Activated CD4-positive, CD25-positive, alpha-beta regulatory T cell (primary cell): ENCODE measurements around the gene NDE1.
A peak's percentile ranks its signal among the peaks of the same experiment; 100 is the strongest.
"Not testable (repeated sequence)": the region's sequence is repeated elsewhere in the genome, so short reads cannot be mapped to it uniquely, and the experiment has no call there.

ENCODE experiments used
- DNase-seq, 4 experiments: peaks; one replicate each; lab custom pipeline; 2025; lab: John Stamatoyannopoulos, UW

The NDE1 gene

DNA sequence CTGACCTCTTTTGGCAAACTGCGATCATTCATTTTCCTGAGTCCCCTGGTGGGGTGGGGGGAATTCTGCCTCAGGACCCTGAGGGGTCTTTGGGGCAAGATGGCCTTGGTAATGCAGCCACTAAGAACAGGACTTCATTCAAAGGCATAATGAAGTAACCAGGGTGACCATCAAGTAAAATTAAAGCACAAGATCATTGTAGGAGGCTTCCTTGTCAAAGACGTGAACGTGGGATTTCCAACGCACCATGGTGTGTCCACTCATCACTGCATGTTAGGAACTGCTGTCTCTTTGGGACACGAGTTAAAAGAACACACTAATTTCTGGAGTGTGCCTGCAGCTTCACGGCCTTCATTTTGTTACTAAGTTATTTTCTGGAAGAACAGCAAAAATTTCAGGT lies 51.3 kb downstream of the NDE1 start:
- no peak for DNase-seq

- no peak for DNase-seq
Measured at GRCh38 chr16:15701975-15702970, 52.2 kb downstream of the NDE1 start.

DNA sequence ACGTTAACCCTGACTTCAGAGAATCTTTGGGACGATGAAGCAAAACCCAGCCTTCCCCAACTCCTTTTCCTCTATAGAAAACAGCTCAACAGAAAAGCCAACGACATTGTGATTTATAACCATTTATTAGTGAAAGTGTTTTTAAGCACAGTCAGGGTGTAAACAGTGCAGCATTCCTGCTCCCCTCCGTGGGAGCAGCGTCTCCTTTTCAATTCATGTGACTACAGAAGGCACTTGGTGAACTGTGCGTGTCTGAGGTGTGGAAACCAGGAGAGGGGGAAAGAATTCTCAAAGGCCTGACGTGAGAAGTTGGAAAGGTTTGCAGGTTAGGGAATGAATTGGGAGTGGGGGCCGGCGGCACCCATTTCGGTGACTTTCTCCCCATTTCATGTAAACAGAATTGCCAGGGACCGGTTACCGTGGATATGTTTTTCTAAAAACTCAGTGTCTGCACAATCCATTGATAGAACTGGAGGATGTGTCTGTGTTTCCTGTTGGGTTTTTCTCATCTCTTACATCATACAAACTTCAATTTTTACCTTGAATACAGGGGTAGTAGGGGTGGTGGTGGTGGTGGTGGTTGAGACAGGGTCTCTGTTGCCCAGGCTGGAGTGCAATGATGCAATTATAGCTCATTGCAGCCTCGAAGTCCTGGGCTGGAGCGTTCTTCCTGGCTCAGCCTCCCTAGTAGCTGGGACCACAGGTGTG lies 53.1 kb downstream of the NDE1 start:
- no peak for DNase-seq

DNA sequence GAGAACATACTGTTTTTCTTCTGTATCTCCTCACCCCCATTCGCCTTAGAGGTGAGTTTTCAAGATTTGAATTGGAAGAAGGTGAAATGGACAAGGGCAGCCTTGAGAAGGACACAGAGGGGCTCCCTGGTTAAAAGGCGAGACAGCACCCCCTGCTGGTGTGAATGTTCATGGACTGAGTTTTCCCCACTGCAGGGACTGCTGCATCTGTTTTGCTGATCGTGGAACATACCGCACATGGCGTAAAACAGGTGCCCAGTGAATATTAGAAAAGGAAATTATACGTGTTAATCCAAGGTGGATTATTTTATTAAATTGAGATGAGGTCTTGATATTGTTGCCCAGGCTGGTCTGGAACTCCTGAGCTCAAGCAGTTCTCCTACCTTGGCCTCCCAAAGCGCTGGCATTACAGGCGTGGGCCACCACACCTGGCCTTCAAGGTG lies 54.5 kb downstream of the NDE1 start:
- DNase-seq, result peak; percentile 34 to 75 (median 56)

GRCh38 chr16:15705064-15705565 lies 55.1 kb downstream of the NDE1 start:
- DNase-seq, result no peak

- DNase-seq, result no peak
Measured at GRCh38 chr16:15707332-15707731, 57.3 kb downstream of the NDE1 start.

DNA sequence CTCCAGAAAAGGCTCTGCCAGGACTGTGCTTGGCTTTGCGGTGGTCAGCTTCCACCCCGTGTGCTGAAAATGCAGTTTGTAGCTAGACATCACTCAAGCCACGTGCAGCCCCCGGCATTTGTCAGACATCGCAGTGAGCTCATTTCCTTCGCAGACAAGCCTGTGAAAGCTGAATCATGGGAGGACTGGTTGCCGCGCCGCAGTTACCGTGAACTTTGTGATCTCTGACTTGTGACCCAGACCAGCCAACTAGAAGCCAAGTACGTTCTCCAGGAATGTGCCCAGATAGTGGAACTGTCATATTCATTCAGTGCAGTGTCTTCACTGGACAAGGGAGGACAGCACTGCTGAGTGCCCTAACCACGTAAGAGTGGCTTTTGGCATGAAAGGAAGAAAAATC lies 58.1 kb downstream of the NDE1 start:
- DNase-seq, result no peak

DNA sequence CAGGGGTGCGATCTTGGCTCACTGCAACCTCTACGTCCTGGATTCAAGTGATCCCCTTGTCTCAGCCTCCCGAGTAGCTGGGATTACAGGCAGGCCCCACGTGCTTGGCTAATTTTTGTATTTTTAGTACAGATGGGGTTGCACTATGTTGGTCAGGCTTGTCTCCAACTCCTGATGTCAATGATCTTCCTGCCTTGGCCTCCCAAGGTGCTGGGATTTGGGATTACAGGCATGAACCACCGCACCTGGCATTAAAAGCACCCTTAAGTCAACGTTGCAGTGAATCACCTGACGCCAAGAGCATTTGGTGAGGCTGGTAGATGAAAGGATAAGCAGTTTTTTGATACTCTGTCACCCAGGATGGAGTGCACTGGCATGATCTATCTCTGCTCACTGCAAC lies 59.0 kb downstream of the NDE1 start:
- no peak for DNase-seq

DNA sequence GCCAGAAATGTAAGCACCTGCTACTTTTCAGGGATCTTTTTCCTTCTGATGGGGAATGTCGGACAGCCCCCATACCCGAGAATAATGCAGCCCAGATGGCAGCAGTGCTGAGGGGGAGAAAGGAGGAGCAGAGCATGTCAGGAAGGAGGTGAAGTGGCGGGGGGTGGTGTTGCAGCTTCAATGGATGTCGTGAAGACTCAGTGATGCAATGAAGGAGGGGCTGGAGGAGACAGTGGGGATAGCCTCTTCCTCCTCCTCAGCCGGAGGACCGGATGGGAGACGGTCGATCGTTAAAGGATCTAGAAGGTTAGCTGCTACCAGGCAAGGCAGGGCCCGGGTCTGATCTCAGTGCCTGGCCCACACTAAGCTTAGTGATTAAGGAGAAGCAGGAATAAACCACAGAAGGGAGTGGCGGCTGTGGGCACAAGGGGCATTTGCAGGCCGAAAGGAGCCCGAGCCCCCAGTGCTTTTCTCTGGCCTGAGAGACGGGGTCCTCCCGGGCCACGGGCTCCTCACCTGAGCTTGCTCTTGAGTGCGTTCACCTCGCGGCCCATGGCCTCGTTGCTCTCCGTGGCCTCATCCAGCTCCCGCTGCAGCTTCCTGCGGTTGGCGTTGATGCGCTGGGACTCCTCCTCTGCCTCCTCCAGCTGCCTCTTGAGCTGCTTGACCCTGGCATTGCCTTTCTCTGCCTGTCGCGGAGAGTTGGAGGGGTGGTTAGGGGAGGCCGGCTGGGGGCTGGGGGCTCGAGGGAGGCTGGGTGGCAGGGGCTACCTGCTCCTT lies 64.5 kb downstream of the NDE1 start:
- DNase-seq, result no peak

GRCh38 chr16:15715221-15715620 lies 65.2 kb downstream of the NDE1 start:
- DNase-seq, result no peak

DNA sequence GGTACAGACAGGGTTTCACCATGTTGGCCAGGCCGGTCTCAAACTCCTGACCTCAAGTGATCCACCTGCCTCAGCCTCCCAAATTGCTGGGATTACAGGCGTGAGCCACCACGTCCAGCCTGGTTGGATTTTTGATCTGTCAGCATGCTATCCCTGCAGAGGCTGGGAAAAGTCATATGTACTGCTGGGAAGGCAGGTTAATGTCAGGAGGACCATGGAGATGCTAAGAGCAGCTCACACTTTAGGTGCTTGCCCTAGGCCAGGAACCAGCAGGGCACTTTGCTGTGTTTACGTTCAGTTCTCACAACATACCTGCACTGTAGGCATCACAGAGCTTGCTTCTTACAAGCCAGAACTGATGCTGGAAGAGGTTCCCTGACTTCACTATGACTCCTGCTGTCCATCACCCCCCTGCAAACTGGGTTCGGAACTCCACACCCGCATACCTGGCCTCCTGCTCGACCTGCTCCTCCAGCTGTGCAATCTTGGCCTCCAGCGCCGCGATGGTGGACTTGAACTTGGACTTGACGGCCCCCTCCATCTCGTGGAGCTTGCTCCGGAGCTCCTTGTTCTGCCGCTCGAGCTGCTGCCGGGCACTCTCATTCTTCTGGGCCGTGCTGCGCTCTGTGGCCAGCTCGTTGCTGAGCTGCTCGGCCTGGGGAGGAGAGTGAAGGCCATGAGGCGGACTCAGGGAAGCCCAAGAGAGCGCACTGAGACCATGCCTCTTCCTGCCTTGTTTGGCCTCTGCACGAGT lies 66.8 kb downstream of the NDE1 start:
- DNase-seq, result no peak

GRCh38 chr16:15721018-15721417 lies 71.0 kb downstream of the NDE1 start:
- DNase-seq, result no peak

DNA sequence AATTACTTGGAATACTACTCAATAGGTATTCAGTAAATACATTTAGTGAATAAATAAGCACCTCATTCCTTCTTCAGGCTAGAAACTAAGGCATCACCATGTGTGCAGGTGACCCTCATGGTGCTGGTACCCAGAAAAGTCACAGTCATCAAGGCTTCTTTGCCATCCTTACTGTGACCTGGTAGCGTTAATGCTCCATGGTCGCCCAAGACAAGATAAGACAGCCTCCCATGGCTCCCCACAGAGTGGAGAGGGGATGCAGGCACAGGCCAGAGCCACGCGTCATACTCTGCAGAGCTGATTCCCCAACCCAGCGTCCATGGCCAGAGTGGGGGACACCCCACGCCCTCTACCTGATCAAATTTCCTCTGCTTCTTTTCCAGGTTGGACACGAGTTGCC lies 73.8 kb downstream of the NDE1 start:
- no peak for DNase-seq

- no peak for DNase-seq
Measured at GRCh38 chr16:15725641-15726240, 75.7 kb downstream of the NDE1 start.

DNA sequence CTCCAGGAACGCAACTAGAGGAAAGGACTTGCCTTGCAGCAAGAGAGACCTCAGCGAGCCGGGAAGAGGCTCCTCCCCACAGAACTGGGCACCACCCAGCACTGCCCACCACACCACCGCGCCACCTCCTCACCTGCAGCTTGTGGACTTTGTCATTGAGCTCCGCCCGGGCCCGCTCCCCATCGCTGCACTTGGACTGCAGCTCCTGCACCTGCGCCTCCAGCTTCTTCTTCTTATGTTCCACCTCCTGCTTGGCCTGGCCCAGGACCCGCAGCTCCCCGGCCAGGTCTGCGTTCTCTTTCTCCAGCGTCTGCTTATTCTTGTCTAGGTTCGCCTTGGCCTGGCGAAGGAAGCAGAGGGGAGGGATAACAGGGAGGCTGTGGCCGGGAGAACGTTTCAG lies 76.7 kb downstream of the NDE1 start:
- DNase-seq, result no peak

DNA sequence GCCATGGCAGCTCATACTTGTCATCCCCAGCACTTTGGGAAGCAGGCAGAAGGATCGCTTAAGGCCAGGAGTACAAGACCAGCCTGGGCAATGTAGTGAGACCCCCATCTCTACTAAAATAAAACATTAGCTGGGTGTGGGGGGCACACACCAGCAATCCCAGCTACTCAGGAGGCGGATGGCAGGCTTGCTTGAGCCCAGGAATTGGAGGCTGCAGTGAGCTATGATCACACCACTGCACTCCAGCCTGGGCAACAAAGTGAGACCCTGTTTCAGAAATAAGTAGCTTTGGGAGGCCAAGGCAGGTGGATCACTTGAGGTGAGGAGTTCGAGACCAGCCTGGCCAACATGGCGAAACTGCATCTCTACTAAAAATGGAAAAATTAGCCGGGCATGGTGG lies 77.7 kb downstream of the NDE1 start:
- DNase-seq, result not testable (repeated sequence)

GRCh38 chr16:15729152-15729551 lies 79.1 kb downstream of the NDE1 start:
- DNase-seq, result no peak

- DNase-seq, result no peak
Measured at GRCh38 chr16:15732416-15732815, 82.4 kb downstream of the NDE1 start.

GRCh38 chr16:15735610-15736009 lies 85.6 kb downstream of the NDE1 start:
- no peak for DNase-seq

DNA sequence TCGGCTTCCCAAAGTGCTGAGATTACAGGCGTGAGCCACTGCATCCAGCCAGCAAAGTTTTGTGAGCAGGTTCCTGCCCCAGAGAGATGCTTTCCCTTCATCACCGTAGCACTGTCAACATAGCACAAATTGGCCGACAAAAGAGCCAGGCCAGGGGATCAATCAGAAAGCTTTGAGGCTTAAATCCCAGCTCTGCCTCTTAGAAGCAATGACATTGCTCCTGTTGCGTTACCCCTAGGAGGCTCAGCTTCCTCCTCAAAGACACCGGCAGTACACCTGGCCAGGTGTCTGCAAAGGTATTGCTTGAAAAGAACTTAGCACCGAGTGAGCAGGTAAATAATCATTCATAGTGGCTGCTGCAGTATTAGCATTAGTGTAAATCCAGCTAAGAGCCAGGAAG lies 86.5 kb downstream of the NDE1 start:
- no peak for DNase-seq

DNA sequence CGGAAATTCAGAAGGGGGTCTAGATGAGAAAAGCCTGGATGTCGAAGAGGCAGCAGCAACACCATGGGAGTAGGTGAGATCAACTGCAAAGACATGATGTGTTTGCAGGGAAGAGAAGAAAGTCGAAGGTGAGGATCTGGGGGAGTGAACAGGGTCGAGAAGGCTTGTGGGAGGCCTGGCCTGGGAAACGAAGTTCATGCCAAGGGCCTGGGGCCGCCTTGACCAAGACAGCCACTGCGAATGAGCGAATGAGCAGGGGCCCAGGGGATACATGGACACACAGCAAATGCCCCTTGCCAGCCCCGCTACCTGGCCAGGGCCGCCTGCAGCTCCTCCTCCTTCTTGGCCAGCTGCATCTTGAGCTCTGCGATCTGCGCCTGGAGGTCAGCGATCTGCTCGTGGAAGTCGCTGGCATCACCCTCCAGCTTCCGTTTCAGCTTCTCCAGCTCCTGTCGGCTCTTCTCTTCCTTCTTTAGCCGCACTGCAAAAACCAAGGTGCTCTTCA lies 87.1 kb downstream of the NDE1 start:
- no peak for DNase-seq
